ENCODE measurements around the gene TPP1. TPM values are rescaled to one million over a fixed set of nuclear protein-coding genes. Genes with fewer than 3 reads are reported as not detected.
A peak's percentile ranks its signal among the peaks of the same experiment; 100 is the strongest.

Gene TPP1
- total and polyA plus RNA-seq, 4 donors, result 52.8 to 108 (median 86.5) TPM

GRCh38 chr11:6646071-6646470 is 26.8 kb upstream of the TPP1 start:
- Histone ChIP-seq H3K27ac (ENCODE audit: low read depth in 1 of 2, low read length in 2 of 2) (peak overlapping the region; percentile 11 to 61), H3K4me3 (ENCODE audit: low read depth in 1 of 3, low read length in 3 of 3) (no peak overlapping the region), H3K4me1 (ENCODE audit: control insufficient read depth in 4 of 4, insufficient read depth in 4 of 4, low read length in 3 of 4) (peaks cover 0 to 10% (median 2%) of the 10 kb centered on the region in 4 donors), H3K9me3 (ENCODE audit: control insufficient read depth in 4 of 4, low read length in 3 of 4) (no peaks in the 10 kb centered on the region), H3K36me3 (ENCODE audit: control insufficient read depth in 4 of 4, insufficient read depth in 3 of 4, low read depth in 1 of 4, low read length in 3 of 4) (no peaks in the 10 kb centered on the region), H3K9ac (ENCODE audit: low read depth in 1 of 2, low read length in 2 of 2) (no peak overlapping the region), H3K27me3 (ENCODE audit: control insufficient read depth in 4 of 4, insufficient read depth in 4 of 4, low read length in 3 of 4) (no peaks in the 10 kb centered on the region)
- TF ChIP-seq, protein P1, sequence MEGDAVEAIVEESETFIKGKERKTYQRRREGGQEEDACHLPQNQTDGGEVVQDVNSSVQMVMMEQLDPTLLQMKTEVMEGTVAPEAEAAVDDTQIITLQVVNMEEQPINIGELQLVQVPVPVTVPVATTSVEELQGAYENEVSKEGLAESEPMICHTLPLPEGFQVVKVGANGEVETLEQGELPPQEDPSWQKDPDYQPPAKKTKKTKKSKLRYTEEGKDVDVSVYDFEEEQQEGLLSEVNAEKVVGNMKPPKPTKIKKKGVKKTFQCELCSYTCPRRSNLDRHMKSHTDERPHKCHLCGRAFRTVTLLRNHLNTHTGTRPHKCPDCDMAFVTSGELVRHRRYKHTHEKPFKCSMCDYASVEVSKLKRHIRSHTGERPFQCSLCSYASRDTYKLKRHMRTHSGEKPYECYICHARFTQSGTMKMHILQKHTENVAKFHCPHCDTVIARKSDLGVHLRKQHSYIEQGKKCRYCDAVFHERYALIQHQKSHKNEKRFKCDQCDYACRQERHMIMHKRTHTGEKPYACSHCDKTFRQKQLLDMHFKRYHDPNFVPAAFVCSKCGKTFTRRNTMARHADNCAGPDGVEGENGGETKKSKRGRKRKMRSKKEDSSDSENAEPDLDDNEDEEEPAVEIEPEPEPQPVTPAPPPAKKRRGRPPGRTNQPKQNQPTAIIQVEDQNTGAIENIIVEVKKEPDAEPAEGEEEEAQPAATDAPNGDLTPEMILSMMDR (IDR thresholded peaks at IDR 0.05; ENCODE audit: low read depth, low read length, missing input control), result no peak
- TF ChIP-seq NR2F2 (IDR thresholded peaks at IDR 0.05), result peak; percentile 51
- WGBS, result 73% methylated on average over 12 of the region's 12 CpGs
- DNase-seq (ENCODE audit: low spot score), result no peak

DNA sequence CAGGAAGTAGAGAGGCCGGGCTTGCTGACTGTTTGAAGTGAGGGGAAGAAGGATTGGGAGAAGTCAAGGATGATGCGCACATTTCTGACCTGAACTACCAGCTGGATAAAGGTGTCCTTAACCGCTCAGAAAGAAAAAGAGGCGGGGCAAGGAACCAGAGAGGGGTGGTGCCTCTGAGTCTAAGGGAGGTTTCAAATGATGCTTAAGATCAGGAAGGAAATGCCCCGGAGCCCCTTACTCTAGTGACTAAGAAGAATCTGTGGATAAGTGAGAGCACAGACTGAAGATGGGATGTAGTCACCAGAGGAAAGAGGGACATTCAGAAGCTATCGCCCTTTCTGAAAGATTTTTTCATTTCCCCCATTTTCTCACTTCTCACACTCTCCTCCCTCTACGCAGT is 23.7 kb upstream of the TPP1 start:
- Histone ChIP-seq H3K4me1 (ENCODE audit: control insufficient read depth in 4 of 4, insufficient read depth in 4 of 4, low read length in 3 of 4) (peaks cover 0 to 18% (median 10%) of the 10 kb centered on the region in 4 donors), H3K27ac (ENCODE audit: low read depth in 1 of 2, low read length in 2 of 2) (no peak overlapping the region), H3K9me3 (ENCODE audit: control insufficient read depth in 4 of 4, low read length in 3 of 4) (no peaks in the 10 kb centered on the region), H3K9ac (ENCODE audit: low read depth in 1 of 2, low read length in 2 of 2) (no peak overlapping the region), H3K4me3 (ENCODE audit: low read depth in 1 of 3, low read length in 3 of 3) (no peak overlapping the region), H3K36me3 (ENCODE audit: control insufficient read depth in 4 of 4, insufficient read depth in 3 of 4, low read depth in 1 of 4, low read length in 3 of 4) (no peaks in the 10 kb centered on the region), H3K27me3 (ENCODE audit: control insufficient read depth in 4 of 4, insufficient read depth in 4 of 4, low read length in 3 of 4) (no peaks in the 10 kb centered on the region)
- TF ChIP-seq SP1 (IDR thresholded peaks at IDR 0.05) (no peak), RAD21 (IDR thresholded peaks at IDR 0.05) (no peak), JUND (IDR thresholded peaks at IDR 0.05) (no peak), REST (IDR thresholded peaks at IDR 0.05) (no peak), HNF4A (conservative IDR thresholded peaks at IDR 0.05) (no peak), YY1 (IDR thresholded peaks at IDR 0.05) (no peak), ATF3 (IDR thresholded peaks at IDR 0.05) (no peak)
- TF ChIP-seq, protein P2, sequence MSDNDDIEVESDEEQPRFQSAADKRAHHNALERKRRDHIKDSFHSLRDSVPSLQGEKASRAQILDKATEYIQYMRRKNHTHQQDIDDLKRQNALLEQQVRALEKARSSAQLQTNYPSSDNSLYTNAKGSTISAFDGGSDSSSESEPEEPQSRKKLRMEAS (IDR thresholded peaks at IDR 0.05), result no peak
- 83% methylated on average over 7 of the region's 7 CpGs for WGBS
- DNase-seq (ENCODE audit: low spot score), result no peak

DNA sequence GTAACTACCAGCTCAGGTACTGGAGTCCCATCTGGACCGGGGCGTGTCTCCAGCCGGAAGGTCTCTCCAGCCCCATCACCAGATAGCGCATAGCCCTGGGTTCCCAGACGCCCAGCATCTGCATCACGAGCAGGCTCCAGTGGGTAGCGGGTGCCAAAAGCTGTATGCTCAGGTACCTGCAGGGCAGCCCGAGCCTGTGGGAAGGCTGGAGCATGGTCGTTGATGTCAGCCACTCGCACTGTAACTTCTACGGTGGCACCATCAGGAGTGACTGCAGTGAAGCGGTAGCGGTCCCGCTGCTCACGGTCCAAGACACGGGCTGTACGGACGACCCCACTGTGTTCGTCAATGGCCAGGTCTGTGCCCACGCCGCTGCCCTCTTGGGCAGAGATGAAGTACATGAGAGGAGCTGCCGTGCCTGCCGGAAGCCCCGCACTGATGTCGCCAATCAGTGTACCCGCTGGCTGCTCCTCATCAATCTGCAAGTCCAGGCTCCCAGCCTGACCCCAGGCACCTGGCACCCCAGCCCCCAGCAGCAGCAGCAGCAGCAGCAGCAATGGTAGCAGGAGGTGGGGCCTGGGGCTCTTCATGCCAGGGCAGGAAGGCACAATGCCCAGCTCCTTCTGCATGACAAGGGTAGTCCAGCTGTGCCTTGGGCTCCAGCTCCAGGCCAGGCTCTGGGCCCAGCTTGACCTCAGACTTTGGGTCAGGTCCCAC is 21.9 kb upstream of the TPP1 start:
- TF ChIP-seq RAD21 (IDR thresholded peaks at IDR 0.05), result no peak
- TF ChIP-seq EGR1 (IDR thresholded peaks at IDR 0.05; ENCODE audit: low read depth in 2 of 2), result no peak
- no peak for TF ChIP-seq JUND (IDR thresholded peaks at IDR 0.05)
- no peak for TF ChIP-seq YY1 (IDR thresholded peaks at IDR 0.05)
- no peak for TF ChIP-seq REST (IDR thresholded peaks at IDR 0.05)
- TF ChIP-seq TAF1 (conservative IDR thresholded peaks at IDR 0.05), result no peak
- TF ChIP-seq, protein P1 (IDR thresholded peaks at IDR 0.05; ENCODE audit: low read depth, low read length, missing input control), result no peak
- Histone ChIP-seq H3K9me3 (ENCODE audit: control insufficient read depth in 4 of 4, low read length in 3 of 4) (no peaks in the 10 kb centered on the region), H3K4me1 (ENCODE audit: control insufficient read depth in 4 of 4, insufficient read depth in 4 of 4, low read length in 3 of 4) (peaks cover 3 to 24% (median 17%) of the 10 kb centered on the region in 4 donors), H3K9ac (ENCODE audit: low read depth in 1 of 2, low read length in 2 of 2) (no peak overlapping the region), H3K4me3 (ENCODE audit: low read depth in 1 of 3, low read length in 3 of 3) (no peak overlapping the region), H3K27ac (ENCODE audit: low read depth in 1 of 2, low read length in 2 of 2) (no peak overlapping the region), H3K36me3 (ENCODE audit: control insufficient read depth in 4 of 4, insufficient read depth in 3 of 4, low read depth in 1 of 4, low read length in 3 of 4) (no peaks in the 10 kb centered on the region), H3K27me3 (ENCODE audit: control insufficient read depth in 4 of 4, insufficient read depth in 4 of 4, low read length in 3 of 4) (no peaks in the 10 kb centered on the region)
- 97% methylated on average over 26 of the region's 26 CpGs for WGBS
- DNase-seq (ENCODE audit: low spot score), result no peak

All from liver (tissue), 9 donors.